Endothelial cell of umbilical vein (primary cell): ENCODE results near the gene IGLON5. TPM values are rescaled to one million over a fixed set of nuclear protein-coding genes. Genes with fewer than 3 reads are reported as not detected.

Experiments
- BruUV-seq: library from RNA; stranded (reverse); fragments of 400-500 nt; replicated peaks from 2 replicates; lab custom pipeline; 2021; lab: Mats Ljungman, UMichigan
- CTCF ChIA-PET: fragments of 300-600, 350-600 bp; sonication (Branson Sonifier 250); formaldehyde crosslinking; loops from one replicate; lab custom pipeline; 2021; ENCODE audit warnings: antibody characterized with exemption, inconsistent platforms; lab: Charles Lee
- POLR2A ChIA-PET: fragments of 300-600, 350-600 bp; sonication (Branson Sonifier 250); formaldehyde crosslinking; loops from one replicate; lab custom pipeline; 2021; ENCODE audit warnings: antibody characterized with exemption, inconsistent platforms; lab: Charles Lee
- DNase-seq: peaks from one replicate; pipeline ENCODE4 v3.0.0-alpha.2; 2011; ENCODE audit warnings: low read depth, low spot score
- FAIRE-seq: peaks from 2 replicates; lab custom pipeline; 2011; peaks lifted over from hg19 to GRCh38; lab: Jason Lieb, UNC
- H2AFZ ChIP-seq: 2 replicates; pipeline ENCODE4 v1.6.0; 2012; ENCODE audit warnings: low read depth, low read length, control low read depth, inconsistent platforms
- H3K27ac ChIP-seq: 2 replicates; pipeline ENCODE4 v1.5.1; 2011; ENCODE audit warnings: low read depth, mild to moderate bottlenecking, control low read depth, low read length, moderate library complexity; ENCODE audit not compliant: insufficient read depth
- H3K27me3 ChIP-seq, 2 experiments: 2 replicates each; pipeline versions ENCODE4 v1.6.0 to v1.6.1; 2011; ENCODE audit warnings: low read length in 2 of 2, mixed read lengths in 1 of 2; ENCODE audit not compliant: control insufficient read depth in 2 of 2, insufficient read depth in 2 of 2
- H3K36me3 ChIP-seq, 2 experiments: 2 replicates in 1 of 2; 3 replicates in 1 of 2; pipeline ENCODE4 v1.5.1; 2011; ENCODE audit warnings: low read length in 2 of 2, mild to moderate bottlenecking in 1 of 2, moderate library complexity in 1 of 2; ENCODE audit not compliant: control insufficient read depth in 2 of 2, insufficient read depth in 2 of 2; ENCODE audit errors: extremely low read depth in 1 of 2
- H3K4me1 ChIP-seq: 3 replicates; pipeline ENCODE4 v1.5.1; 2011; ENCODE audit warnings: mild to moderate bottlenecking, low read length; ENCODE audit not compliant: control insufficient read depth, insufficient read depth; ENCODE audit errors: extremely low read depth
- H3K4me2 ChIP-seq: 2 replicates; pipeline ENCODE4 v1.6.1; 2011; ENCODE audit warnings: low read length, control low read depth, mixed read lengths; ENCODE audit not compliant: insufficient read depth
- H3K4me3 ChIP-seq, 3 experiments: fragments of 200-600 bp in 1 of 3; sonication (generic), shearing (Covaris generic) in 1 of 3; replicated peaks in 1 of 3; 2 replicates each; pipeline ENCODE4 v1.5.1; 2011 to 2016; ENCODE audit warnings: control low read depth in 3 of 3, low read length in 3 of 3, mild to moderate bottlenecking in 2 of 3, inconsistent platforms in 1 of 3, low read depth in 1 of 3, moderate library complexity in 1 of 3; ENCODE audit not compliant: insufficient read depth in 1 of 3
- H3K79me2 ChIP-seq: 2 replicates; pipeline ENCODE4 v1.6.0; 2012; ENCODE audit warnings: low read length, inconsistent platforms; ENCODE audit not compliant: control insufficient read depth, insufficient read depth
- H3K9ac ChIP-seq: replicated peaks from 2 replicates; pipeline ENCODE3; 2011; ENCODE audit warnings: low read length, control low read depth; ENCODE audit not compliant: insufficient read depth; ENCODE audit errors: extremely low read depth
- H3K9me1 ChIP-seq: replicated peaks from 3 replicates; pipeline ENCODE4 v1.6.0; 2011; ENCODE audit warnings: mild to moderate bottlenecking, low read length; ENCODE audit not compliant: control insufficient read depth, insufficient read depth; ENCODE audit errors: extremely low read depth
- H3K9me3 ChIP-seq: replicated peaks from 2 replicates; pipeline ENCODE4 v1.5.1; 2012; ENCODE audit warnings: low read length, inconsistent platforms; ENCODE audit not compliant: control insufficient read depth, insufficient read depth
- H4K20me1 ChIP-seq: replicated peaks from 2 replicates; pipeline ENCODE3; 2011; ENCODE audit warnings: mild to moderate bottlenecking, low read length; ENCODE audit not compliant: control insufficient read depth, insufficient read depth; ENCODE audit errors: extremely low read depth
- CTCF ChIP-seq, 2 donors: IDR thresholded peaks; 1 replicate in 1 of 2; 2 replicates in 1 of 2; pipeline ENCODE4 v1.5.1; 2011; ENCODE audit warnings: low read length in 2 of 2, mild to moderate bottlenecking in 2 of 2, moderate library complexity in 2 of 2, control low read depth in 1 of 2, inconsistent platforms in 1 of 2, low read depth in 1 of 2; ENCODE audit not compliant: insufficient read depth in 1 of 2; ENCODE audit errors: extremely low read depth in 1 of 2
- EZH2 ChIP-seq: IDR thresholded peaks from 2 replicates; pipeline ENCODE4 v1.6.1; 2012; ENCODE audit warnings: borderline replicate concordance, low read depth, mild to moderate bottlenecking, moderate library complexity, low read length, inconsistent platforms; ENCODE audit not compliant: severe bottlenecking
- FOS ChIP-seq: IDR thresholded peaks from 2 replicates; pipeline ENCODE4 v1.6.1; 2011; ENCODE audit warnings: mild to moderate bottlenecking, low read length, moderate library complexity, borderline replicate concordance; ENCODE audit not compliant: insufficient read depth
- GATA2 ChIP-seq: IDR thresholded peaks from 2 replicates; pipeline ENCODE4 v1.7.0; 2011; ENCODE audit warnings: low read depth, mild to moderate bottlenecking, moderate library complexity, mixed read lengths, low read length; ENCODE audit not compliant: insufficient read length, insufficient read depth
- JUN ChIP-seq: IDR thresholded peaks from 2 replicates; pipeline ENCODE4 v1.6.1; 2011; ENCODE audit warnings: borderline replicate concordance, low read depth; ENCODE audit not compliant: insufficient read length, insufficient read depth
- MAX ChIP-seq: IDR thresholded peaks from 2 replicates; pipeline ENCODE4 v1.6.1; 2011; ENCODE audit not compliant: insufficient read depth, insufficient read length
- MYC ChIP-seq: IDR thresholded peaks from one replicate; pipeline ENCODE4 v1.6.1; 2011; ENCODE audit warnings: mild to moderate bottlenecking, low read depth, low read length
- POLR2A ChIP-seq: IDR thresholded peaks from 2 replicates; pipeline ENCODE4 v1.6.1; 2012; ENCODE audit warnings: low read depth, mild to moderate bottlenecking, control low read depth, low read length
- POLR2AphosphoS5 ChIP-seq: IDR thresholded peaks from 2 replicates; pipeline ENCODE4 v1.6.1; 2012; ENCODE audit warnings: low read depth, mild to moderate bottlenecking, control low read depth, low read length, moderate library complexity; ENCODE audit not compliant: insufficient read depth
- dilution Hi-C: fragments of 300-500 bp; cut with MboI; formaldehyde crosslinking; loops from one replicate; pipeline ENCODE4 v1.15.0; 2019; ENCODE audit warnings: low sequenced_read_pairs; ENCODE audit not compliant: extremely low pct_ligation_motif_present
- intact Hi-C: fragments of 100-400 bp; cut with micrococcal nuclease; formaldehyde crosslinking; loops from one replicate; pipeline ENCODE4 v1.10.0; 2022
- polyA plus RNA-seq, 4 experiments: library from polyadenylated mRNA; depleted of rRNA in 3 of 4; stranded (reverse) in 3 of 4; unstranded in 1 of 4; fragments of >200 nt; gene quantifications; 2 replicates each; pipeline versions ENCODE4 v1.2.1 to v1.2.3, GENCODE V29; 2011 to 2012; ENCODE audit warnings: missing spikeins in 1 of 4
- total RNA-seq: library from RNA; stranded (reverse); gene quantifications from 2 replicates; pipeline ENCODE4 v1.2.3, GENCODE V29; 2021

The IGLON5 gene
- total and polyA plus RNA-seq, 2 donors (not counting 3 experiments of a cell fraction or from before 2014, with no cell fraction given), result not detected

- dilution Hi-C loops (no loop called here), intact Hi-C loops (no loop called here)
- Histone ChIP-seq H3K4me2 (no peak overlapping the region), H3K36me3 (no peaks in the 10 kb centered on the region), H3K4me3 (no peak overlapping the region), H3K27ac (no peak overlapping the region), H3K27me3 (no peaks in the 10 kb centered on the region), H3K9me3 (no peaks in the 10 kb centered on the region), H3K9ac (no peak overlapping the region), H4K20me1 (no peaks in the 10 kb centered on the region), H3K4me1 (peaks cover 6% of the 10 kb centered on the region), H3K9me1 (no peaks in the 10 kb centered on the region), H3K79me2 (no peaks in the 10 kb centered on the region), H2AFZ (no peak overlapping the region)
- TF ChIP-seq EZH2, result no peak
- TF ChIP-seq FOS, result no peak
- no peak for TF ChIP-seq POLR2A
- TF ChIP-seq JUN, result no peak
- ChIA-PET CTCF (interaction anchor here (1.3 kb wide), 1 partner anchor 46 kb away, joined by 3 read pairs; the partner anchor contains the start of gene SIGLEC10), POLR2A (no interaction called here)
- DNase-seq (no peak), FAIRE-seq (no peak)
- no TSS peak for BruUV-seq
These were observed 59.8 kb downstream of the IGLON5 start for GRCh38 chr19:51371186-51371690.

DNA sequence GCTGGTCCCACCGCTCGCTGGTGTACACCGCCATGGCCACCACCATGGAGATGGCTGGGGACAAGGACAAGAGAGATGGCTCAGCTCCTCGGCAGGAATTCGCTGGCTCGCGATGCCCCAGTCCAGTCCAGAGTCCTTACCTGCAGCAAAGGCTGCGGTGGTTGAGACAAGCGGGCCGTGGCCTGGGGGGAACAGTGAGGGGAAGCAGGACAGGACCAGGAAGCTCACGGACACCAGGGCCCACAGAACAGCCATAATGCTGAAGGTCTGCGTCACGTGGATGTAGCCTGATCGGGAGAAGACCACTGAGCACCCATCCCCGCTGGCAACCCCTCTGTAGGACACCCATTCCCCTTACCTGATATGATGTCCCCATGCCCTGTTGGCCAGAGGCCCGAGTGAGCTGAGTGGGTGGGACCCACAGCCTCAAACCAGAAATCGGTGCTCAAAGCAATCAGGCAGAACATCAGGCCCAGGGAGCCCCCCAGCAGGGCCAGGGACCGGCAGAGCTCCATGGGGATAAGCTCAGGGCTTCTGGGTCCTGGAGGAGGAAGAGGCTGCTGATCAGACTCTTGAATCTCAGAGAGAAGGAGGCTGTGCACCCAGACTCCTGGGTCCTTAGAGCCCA, 60.7 kb downstream of the IGLON5 start:
- Histone ChIP-seq H3K4me2 (no peak overlapping the region), H3K79me2 (no peaks in the 10 kb centered on the region), H3K36me3 (no peaks in the 10 kb centered on the region), H3K9me1 (no peaks in the 10 kb centered on the region), H4K20me1 (no peaks in the 10 kb centered on the region), H3K4me3 (no peak overlapping the region), H3K9me3 (no peaks in the 10 kb centered on the region), H3K27ac (no peak overlapping the region), H3K27me3 (no peaks in the 10 kb centered on the region), H3K4me1 (no peaks in the 10 kb centered on the region), H3K9ac (no peak overlapping the region), H2AFZ (no peak overlapping the region)
- TF ChIP-seq JUN, result no peak
- no peak for TF ChIP-seq POLR2A
- TF ChIP-seq EZH2, result no peak
- TF ChIP-seq CTCF (IDR thresholded peaks at IDR 0.05; ENCODE audit: extremely low read depth in 1 of 2, insufficient read depth in 1 of 2, low read depth in 1 of 2, low read length in 2 of 2), result no peak
- TF ChIP-seq MAX, result no peak
- TF ChIP-seq MYC, result no peak
- TF ChIP-seq FOS, result no peak
- no peak for TF ChIP-seq POLR2AphosphoS5
- no peak for TF ChIP-seq GATA2
- FAIRE-seq, result no peak
- dilution Hi-C loops (no loop called here), intact Hi-C loops (no loop called here)
- DNase-seq, result no peak
- ChIA-PET CTCF (interaction anchor here (1.0 to 1.3 kb wide), 2 partner anchors 9 to 45 kb away, joined by 3 read pairs; partner anchors contain the start of gene SIGLEC10), POLR2A (no interaction called here)
- BruUV-seq, result no TSS peak
